Endodermal cell (in vitro differentiated cells): ENCODE data around the gene ZMYND8. TPM values are rescaled to one million over a fixed set of nuclear protein-coding genes. Genes with fewer than 3 reads are reported as not detected.
A peak's percentile ranks its signal among the peaks of the same experiment; 100 is the strongest.

ENCODE experiments used
- DNase-seq: peaks from one replicate; pipeline ENCODE4 v3.0.0-alpha.2; 2017
- H3K27ac ChIP-seq: 2 replicates; pipeline ENCODE4 v1.5.1; 2013; ENCODE audit warnings: mild to moderate bottlenecking, low read depth, low read length, moderate library complexity
- H3K27me3 ChIP-seq: 2 replicates; pipeline ENCODE4 v1.6.1; 2013; ENCODE audit warnings: mild to moderate bottlenecking, low read length, moderate library complexity; ENCODE audit not compliant: insufficient read depth, control insufficient read depth, poor library complexity, severe bottlenecking
- H3K36me3 ChIP-seq: 2 replicates; pipeline ENCODE4 v1.7.0; 2013; ENCODE audit warnings: mild to moderate bottlenecking, low read length, moderate library complexity; ENCODE audit not compliant: control insufficient read depth, insufficient read depth
- H3K4me1 ChIP-seq: one replicate; pipeline ENCODE4 v1.7.0; 2013; ENCODE audit warnings: low read length; ENCODE audit not compliant: control insufficient read depth, insufficient read depth
- H3K4me3 ChIP-seq: 2 replicates; pipeline ENCODE4 v1.5.1; 2013; ENCODE audit warnings: mild to moderate bottlenecking, low read length, moderate library complexity
- H3K9ac ChIP-seq: 2 replicates; pipeline ENCODE4 v1.6.1; 2013; ENCODE audit warnings: mild to moderate bottlenecking, low read length, moderate library complexity; ENCODE audit not compliant: poor library complexity, severe bottlenecking; ENCODE audit errors: extremely low read depth
- H3K9me3 ChIP-seq: 2 replicates; pipeline ENCODE4 v1.6.1; 2013; ENCODE audit warnings: mild to moderate bottlenecking, low read length, moderate library complexity; ENCODE audit not compliant: control insufficient read depth
- H3K27ac Mint-ChIP-seq: 2 replicates; pipeline ENCODE4 v1.8.0; 2020; ENCODE audit warnings: mixed read lengths
- H3K27me3 Mint-ChIP-seq: 2 replicates; pipeline ENCODE4 v1.8.0; 2021; ENCODE audit warnings: mild to moderate bottlenecking, mixed read lengths; ENCODE audit not compliant: insufficient read depth
- H3K36me3 Mint-ChIP-seq: 2 replicates; pipeline ENCODE4 v1.8.0; 2020; ENCODE audit warnings: low read depth, mixed read lengths
- H3K4me1 Mint-ChIP-seq: 2 replicates; pipeline ENCODE4 v1.8.0; 2020; ENCODE audit warnings: mixed read lengths
- H3K4me3 Mint-ChIP-seq: 2 replicates; pipeline ENCODE4 v1.8.0; 2020; ENCODE audit warnings: mild to moderate bottlenecking, moderate library complexity, mixed read lengths
- H3K9me3 Mint-ChIP-seq: 2 replicates; pipeline ENCODE4 v1.8.0; 2020; ENCODE audit warnings: mild to moderate bottlenecking, mixed read lengths
- WGBS, 2 experiments: methylation state at CpG; one replicate each; pipeline versions ENCODE4 v1.1.5 to v1.1.7; 2013; ENCODE audit warnings: missing lambda C conversion rate in 2 of 2, mixed read lengths in 1 of 2; ENCODE audit not compliant: insufficient coverage in 1 of 2, insufficient read length in 1 of 2; 5-methylcytosine and 5-hydroxymethylcytosine counted together
- total RNA-seq, 2 donors: library from RNA; stranded (reverse); fragmentation: NEBNext Ultra II Directional in 1 of 2; extraction: Animal tissue kit (Norgen Biotek cat#: 25700) in 1 of 2; gene quantifications; 2 replicates in 1 of 2; 3 replicates in 1 of 2; pipeline ENCODE4 v1.2.1, GENCODE V29; 2021
- TF ChIP-seq, protein P1 (sequence below): fragments of 200-600 bp; sonication (generic); conservative IDR thresholded peaks from 2 replicates; pipeline ENCODE4 v1.5.0; 2021; ENCODE audit warnings: antibody characterized with exemption, mild to moderate bottlenecking

The ZMYND8 gene
- total RNA-seq, 2 donors from 2014 or later: 85.0 to 99.9 TPM

DNA sequence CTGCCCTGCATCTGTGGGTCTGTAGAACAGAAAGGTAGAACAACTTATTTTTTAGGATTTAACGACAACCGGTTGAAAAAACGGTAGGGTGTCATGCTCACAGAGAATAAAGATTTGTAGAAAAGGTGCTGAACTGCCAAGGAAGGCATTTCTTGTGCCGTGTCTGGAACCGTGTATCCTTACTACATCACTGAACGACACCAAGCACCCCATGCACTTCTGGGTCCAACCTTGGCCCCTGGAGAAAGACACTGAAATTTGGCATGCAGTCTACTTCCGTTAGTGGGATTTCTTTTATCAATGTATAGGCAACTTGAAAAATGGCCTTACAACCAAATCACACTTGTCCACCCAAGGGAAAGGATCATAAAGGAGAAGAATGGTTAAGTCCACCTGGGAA is 145.5 kb downstream of the ZMYND8 start:
- H3K27ac ChIP-seq: peak overlapping the region; percentile 58
- Mint-ChIP-seq H3K9me3 (no peaks in the 10 kb centered on the region), H3K27ac (no peak overlapping the region), H3K36me3 (peaks cover 33% of the 10 kb centered on the region), H3K4me3 (no peak overlapping the region), H3K27me3 (no peaks in the 10 kb centered on the region), H3K4me1 (peaks cover 9% of the 10 kb centered on the region)
- H3K4me1 ChIP-seq: no peaks in the 10 kb centered on the region
- no peaks in the 10 kb centered on the region for H3K9me3 ChIP-seq
- H3K4me3 ChIP-seq: no peak overlapping the region
- H3K36me3 ChIP-seq: peaks cover 73% of the 10 kb centered on the region
- no peaks in the 10 kb centered on the region for H3K27me3 ChIP-seq
- WGBS, 2 experiments: 95 to 100% methylated on average over 6 to 7 of the region's 7 CpGs
- no peak overlapping the region for H3K9ac ChIP-seq
- TF ChIP-seq, protein P1, sequence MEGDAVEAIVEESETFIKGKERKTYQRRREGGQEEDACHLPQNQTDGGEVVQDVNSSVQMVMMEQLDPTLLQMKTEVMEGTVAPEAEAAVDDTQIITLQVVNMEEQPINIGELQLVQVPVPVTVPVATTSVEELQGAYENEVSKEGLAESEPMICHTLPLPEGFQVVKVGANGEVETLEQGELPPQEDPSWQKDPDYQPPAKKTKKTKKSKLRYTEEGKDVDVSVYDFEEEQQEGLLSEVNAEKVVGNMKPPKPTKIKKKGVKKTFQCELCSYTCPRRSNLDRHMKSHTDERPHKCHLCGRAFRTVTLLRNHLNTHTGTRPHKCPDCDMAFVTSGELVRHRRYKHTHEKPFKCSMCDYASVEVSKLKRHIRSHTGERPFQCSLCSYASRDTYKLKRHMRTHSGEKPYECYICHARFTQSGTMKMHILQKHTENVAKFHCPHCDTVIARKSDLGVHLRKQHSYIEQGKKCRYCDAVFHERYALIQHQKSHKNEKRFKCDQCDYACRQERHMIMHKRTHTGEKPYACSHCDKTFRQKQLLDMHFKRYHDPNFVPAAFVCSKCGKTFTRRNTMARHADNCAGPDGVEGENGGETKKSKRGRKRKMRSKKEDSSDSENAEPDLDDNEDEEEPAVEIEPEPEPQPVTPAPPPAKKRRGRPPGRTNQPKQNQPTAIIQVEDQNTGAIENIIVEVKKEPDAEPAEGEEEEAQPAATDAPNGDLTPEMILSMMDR: no peak
- no peak for DNase-seq

GRCh38 chr20:47210470-47210869 is 146.0 kb downstream of the ZMYND8 start:
- Histone ChIP-seq H3K9me3 (no peaks in the 10 kb centered on the region), H3K4me3 (no peak overlapping the region), H3K27ac (no peak overlapping the region), H3K4me1 (no peaks in the 10 kb centered on the region), H3K36me3 (peaks cover 67% of the 10 kb centered on the region), H3K9ac (no peak overlapping the region), H3K27me3 (no peaks in the 10 kb centered on the region)
- H3K27me3 Mint-ChIP-seq: no peaks in the 10 kb centered on the region
- peaks cover 14% of the 10 kb centered on the region for H3K4me1 Mint-ChIP-seq
- 95 to 98% methylated on average over 8 to 13 of the region's 13 CpGs for WGBS, 2 experiments
- TF ChIP-seq, protein P1: no peak
- H3K36me3 Mint-ChIP-seq: peaks cover 28% of the 10 kb centered on the region
- no peak overlapping the region for H3K4me3 Mint-ChIP-seq
- no peak for DNase-seq
- no peaks in the 10 kb centered on the region for H3K9me3 Mint-ChIP-seq
- H3K27ac Mint-ChIP-seq: no peak overlapping the region

DNA sequence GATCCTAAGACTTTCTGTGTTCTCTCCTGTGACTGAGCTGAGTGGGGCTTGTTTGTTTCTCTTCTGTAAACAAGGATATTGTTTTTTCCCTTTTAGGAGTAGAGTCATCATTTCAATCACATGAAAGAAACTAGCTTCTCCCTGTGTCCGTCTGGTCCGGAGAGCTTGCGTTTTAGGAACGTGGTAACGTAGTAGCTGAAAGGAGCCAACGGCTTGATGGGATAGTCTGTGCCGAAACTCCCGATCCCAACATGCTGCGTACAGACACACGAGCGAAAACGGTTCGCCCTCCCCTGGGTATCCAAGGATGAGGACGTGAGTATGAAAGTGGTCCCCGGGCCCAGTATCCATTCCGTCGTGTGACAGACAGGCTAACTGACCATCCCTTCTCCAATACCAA is 146.5 kb downstream of the ZMYND8 start:
- Histone ChIP-seq H3K4me3 (no peak overlapping the region), H3K36me3 (peaks cover 67% of the 10 kb centered on the region), H3K27me3 (no peaks in the 10 kb centered on the region), H3K4me1 (no peaks in the 10 kb centered on the region), H3K9ac (no peak overlapping the region), H3K9me3 (no peaks in the 10 kb centered on the region), H3K27ac (no peak overlapping the region)
- Mint-ChIP-seq H3K36me3 (peaks cover 25% of the 10 kb centered on the region), H3K4me3 (no peak overlapping the region), H3K9me3 (no peaks in the 10 kb centered on the region), H3K27ac (peak overlapping the region; percentile 62), H3K27me3 (no peaks in the 10 kb centered on the region), H3K4me1 (peaks cover 14% of the 10 kb centered on the region)
- WGBS, 2 experiments: 95 to 98% methylated on average over 10 to 15 of the region's 17 CpGs
- DNase-seq: no peak
- TF ChIP-seq, protein P1: no peak
